ENCODE data around the gene SH3TC1.

The SH3TC1 gene

DNA sequence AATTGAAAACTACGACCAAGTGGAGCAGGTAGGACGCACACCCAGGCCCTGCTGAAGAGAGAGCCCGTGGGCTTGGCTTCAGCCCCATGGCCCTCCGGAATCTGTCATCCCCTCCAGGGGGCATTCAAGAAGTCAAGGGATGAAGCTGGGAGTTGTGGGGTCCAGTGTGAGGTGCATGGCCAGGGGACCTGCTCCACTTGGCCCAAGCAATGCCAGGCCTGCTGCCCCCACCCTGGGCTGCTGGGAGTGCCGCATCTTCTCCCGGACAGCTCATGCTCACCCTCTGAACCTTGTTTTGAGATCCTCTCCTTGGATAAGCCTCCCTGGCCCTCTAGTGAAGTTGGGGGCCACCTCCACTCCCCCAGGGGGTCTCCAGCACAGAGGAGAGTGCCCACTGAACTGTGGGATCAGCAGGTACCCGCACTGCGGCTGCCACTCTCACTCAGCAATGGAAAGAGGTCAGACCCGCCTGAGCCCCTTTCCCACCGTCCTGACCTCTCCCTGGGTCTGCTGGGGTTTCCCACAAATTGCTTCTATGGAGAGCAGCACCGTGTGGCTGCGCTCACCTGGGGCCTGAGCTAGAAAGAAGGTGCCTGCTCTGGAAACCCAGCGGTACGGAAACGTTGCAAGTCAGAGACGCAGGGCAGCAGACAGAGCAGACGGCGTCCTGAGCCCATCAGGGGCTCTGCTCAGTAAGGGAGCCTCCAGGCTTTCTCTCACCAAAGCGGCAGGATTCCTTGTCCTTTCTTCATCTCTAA lies 35.5 kb upstream of the SH3TC1 start:
- no peak for DNase-seq (ENCODE audit: low spot score)
- FAIRE-seq, result no peak

DNA sequence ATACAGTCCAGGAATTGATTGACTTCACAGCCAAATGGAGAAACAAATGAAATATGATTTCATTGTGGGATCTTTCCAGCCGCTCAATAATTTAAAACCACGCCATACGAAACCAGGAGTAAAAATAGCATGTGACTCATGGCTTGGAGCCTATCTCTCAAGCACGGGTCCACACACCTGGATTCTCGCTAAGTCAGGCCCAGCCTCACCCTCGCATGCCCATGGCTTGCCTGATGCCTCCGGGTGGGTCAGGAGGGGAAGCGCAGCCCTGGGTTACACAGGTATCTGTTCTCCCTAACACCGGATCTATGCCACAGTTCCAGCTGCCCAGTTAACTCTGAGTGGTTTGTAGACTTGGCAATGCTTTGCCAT lies 34.9 kb upstream of the SH3TC1 start:
- FAIRE-seq, result no peak
- peak; percentile 20 for DNase-seq (ENCODE audit: low spot score)

DNA sequence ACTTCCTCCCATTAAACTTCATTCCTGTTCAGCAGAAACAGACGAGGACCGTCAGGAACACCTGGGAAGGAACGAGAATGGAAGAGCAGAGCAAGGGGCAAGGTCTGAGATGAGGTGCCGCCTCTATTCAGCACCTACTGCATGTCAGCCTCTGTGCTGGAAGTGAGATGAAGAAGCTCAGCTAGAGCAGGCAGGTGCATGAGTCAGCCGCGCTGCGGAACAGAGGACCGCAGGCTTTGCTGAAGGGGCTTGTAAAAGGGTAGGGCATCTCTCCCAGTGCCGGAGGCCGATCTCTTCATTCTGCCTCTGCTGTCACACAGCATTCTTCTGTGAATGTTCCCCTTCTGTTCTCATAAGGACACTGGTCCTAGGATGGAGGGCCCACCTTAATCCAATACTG lies 34.4 kb upstream of the SH3TC1 start:
- FAIRE-seq (no peak), DNase-seq (ENCODE audit: low spot score) (no peak)

DNA sequence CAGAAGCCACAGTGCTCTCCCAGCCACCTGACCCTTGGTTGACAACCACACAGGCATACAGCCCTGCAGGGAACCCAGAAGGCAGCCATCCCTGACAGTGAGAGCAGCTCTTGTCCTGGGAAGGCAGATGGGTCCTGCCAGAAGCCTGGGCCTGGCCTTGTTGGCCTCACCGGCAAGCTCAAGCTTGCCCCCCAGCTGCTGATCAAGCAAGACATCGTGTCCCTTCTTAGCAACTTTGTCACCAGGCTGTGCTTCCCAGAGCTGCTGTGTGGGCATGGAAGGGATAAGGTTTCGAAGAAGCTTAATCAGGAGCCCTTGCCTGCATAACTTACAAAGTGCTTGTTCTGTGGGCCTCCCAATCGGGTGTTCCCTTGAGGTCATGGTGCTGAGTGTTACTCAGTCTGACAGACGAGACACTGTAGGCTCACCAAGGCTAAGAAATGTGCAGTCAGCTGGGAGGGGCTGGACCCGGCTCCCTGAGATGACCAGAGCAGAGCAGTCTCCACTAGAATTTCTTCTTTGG lies 33.7 kb upstream of the SH3TC1 start:
- DNase-seq (ENCODE audit: low spot score) (no peak), FAIRE-seq (no peak)

DNA sequence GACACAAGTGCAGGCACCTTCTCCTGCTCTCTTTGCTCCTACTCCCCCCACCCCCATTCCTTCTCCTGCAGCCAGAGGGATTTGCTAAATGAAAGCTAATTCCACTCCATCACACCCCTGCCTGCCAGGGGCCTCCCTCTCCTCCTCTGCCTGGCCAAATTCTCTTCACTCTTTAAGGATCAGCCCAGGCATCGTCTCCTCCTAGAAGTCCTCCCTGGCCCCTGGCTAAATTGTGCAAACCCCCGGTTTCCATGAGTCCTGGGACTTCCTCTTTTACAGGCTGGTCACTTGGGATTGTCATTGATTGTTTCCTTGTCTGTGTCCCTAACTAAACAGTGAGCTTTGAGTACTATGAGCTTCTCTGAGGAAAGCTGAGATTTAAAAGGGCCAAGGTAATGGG lies 31.8 kb upstream of the SH3TC1 start:
- no peak for DNase-seq (ENCODE audit: low spot score)
- no peak for FAIRE-seq

DNA sequence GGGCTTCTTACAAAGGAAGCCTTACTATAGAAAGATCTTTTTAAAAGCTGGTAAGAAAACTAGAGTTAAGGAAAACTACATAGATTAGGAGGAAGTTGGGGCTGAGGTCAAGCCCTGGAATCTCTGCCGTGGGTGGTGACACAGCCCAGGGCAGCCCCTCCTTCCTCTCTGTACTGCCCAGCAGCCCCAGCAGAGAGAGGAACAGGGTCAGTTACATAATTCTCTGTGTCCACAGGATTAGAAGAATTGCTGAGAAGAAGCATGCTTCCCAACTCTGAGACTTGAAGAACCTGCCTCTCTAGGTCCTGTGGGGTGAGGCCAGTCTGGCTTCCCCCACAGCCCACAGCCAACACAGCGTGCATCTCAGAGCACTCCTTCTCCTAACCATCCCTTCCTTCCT lies 31.3 kb upstream of the SH3TC1 start:
- DNase-seq (ENCODE audit: low spot score), result no peak
- no peak for FAIRE-seq

DNA sequence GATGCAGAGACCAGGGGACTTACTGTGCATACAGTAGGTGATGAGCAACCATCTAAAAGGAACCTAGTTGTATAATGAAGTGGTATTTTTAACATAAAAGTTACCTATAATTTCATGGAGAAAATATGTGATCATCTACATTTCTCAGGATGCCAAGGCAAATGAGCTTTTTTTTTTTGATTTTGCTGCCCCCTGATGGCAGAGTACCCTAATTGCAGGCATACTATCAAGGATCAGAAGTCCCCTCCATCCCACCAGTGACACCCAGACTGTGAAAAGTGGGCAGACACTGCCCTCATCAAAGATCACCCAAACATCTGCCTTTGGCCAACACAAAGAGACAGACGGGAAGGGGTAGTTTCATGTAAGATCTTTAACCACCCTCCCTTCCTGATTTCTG lies 30.9 kb upstream of the SH3TC1 start:
- no peak for FAIRE-seq
- DNase-seq (ENCODE audit: low spot score), result no peak

DNA sequence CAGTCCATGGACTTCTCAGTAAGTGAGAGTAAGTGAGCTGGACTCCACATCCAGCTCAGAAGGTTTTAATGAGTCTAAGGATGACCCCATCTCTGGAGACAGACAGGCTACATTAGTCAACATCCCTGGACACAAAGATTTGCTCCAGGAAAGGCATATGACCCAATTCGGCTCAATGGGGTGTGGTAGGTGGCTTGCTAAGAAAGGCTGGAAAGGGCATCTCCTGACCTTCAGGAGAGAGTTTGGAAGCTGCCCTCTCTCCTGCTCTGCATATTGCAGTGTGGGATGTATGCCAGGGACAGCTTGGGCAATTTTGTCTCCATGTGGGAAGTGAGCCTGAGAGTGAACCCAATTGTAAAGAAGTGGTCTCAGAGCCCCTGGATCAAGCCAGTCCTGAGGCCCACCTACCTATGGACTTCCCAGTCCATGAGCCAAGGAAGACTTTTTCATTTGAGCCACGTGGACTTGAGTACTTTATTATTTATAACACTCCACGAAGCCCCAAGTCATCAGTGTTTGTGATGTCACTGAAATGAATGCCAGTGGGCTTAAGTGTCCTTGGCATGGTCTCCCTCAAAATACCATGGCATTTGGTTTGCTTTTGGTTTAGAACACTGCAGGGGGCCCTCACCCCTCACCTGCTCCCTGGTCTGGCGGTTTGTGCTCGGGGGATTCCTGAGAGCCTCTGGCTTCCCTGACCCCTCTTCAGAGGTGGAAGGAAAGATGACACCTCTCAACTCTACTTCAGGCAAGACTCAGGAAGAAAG lies 30.1 kb upstream of the SH3TC1 start:
- no peak for FAIRE-seq
- no peak for DNase-seq (ENCODE audit: low spot score)

DNA sequence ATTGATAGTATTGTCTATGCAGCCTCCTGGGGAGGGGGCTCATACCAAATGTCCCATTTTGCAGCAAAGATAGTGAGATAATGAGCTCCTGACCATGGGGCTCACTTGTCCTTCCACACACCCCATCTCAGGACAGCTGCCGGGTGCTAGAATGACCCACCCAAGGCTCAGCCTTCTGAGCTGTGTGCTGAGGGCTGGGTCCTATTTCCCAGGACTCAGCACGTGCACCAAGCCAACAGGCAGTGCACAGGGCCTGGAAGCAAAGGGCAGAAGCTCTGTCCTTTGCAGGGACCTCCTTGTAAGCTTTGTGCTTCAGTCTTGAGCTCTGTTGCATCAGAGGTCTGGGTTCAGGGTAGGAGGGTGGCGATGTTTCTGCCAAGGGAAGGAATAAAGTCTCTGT lies 29.3 kb upstream of the SH3TC1 start:
- FAIRE-seq (no peak), DNase-seq (ENCODE audit: low spot score) (no peak)

DNA sequence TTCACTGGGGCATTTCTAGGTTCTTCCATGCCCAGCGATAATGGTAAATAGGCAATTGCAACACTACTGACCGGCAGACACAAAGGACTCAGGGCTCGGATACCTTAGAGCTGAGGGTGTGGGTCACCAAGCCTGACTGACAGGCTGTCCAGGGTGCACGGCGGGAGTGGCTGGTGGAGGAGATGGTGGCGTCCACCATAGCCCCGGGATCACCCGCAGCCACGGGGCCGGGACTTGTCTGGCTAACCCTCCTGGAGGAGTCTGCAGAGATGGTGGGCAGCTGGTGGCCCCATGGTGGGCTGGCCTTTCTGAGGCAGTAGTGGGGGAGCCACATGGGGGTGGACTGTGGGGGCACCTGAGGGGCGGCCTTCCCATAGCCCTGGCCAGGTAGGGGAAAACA lies 28.7 kb upstream of the SH3TC1 start:
- FAIRE-seq, result no peak
- DNase-seq (ENCODE audit: low spot score), result no peak

DNA sequence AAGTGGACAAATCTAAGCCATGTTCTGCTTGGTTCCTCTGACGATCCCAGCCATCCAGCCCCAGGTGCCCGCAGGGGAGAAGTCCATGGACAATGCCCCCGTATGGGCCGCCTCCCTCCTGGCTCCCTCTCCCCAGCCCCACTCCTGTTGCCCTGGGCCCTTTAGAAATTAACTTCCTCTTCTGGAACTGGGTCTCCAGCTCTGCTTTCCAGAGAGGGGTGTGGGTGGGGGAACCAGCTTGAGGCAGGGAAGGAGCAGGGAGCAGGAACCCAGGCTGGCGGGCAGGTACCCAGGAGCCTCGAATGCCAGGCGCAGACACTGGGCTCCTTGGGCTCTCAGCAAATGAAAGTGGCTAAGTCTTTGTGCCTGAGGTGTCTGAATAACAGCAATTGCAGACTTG lies 27.8 kb upstream of the SH3TC1 start:
- no peak for FAIRE-seq
- DNase-seq (ENCODE audit: low spot score), result no peak

DNA sequence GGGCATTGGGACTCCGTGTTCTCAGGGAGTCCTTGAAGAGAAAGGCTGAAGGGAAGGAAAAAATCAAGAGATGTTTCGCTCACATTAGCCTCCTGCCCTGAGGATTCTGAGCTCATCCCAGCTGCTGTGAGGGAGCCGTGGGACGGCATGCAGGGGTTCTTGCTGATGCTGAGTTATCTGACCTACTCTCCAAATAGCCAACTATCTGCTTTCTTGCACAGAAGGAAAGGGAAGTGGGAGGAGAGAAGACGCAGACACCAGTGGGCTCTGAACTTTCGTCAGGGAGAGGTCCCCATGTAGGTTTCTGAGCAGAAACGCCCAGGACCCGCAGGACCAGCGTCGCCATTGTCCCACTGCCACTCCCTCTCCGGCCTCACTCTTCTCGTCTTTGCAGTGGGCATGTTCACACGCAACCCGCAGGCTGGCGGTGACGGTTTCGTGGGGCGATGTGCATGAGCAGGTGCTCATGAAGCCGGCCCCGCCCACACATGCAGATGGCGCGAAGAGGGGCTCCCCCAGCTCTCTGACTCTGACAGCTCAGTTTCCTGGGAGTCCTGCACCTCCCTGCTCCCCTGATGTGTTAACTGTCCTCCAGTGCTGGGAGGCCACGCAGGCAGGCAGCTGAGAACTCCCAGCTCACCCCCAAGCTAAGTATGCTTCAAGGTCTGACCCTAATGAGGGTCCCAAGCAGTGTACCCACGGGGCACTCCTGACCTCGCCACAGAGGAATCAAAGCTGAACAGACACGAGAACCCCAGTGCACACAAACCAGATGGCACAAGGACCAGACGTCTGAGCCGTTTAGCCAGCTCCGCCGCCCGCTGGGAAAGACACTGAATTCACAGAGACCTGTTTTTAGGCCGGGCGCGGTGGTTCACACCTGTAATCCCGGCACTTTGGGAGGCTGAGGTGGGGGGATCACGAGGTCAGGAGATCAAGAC lies 26.8 kb upstream of the SH3TC1 start:
- no peak for DNase-seq (ENCODE audit: low spot score)

DNA sequence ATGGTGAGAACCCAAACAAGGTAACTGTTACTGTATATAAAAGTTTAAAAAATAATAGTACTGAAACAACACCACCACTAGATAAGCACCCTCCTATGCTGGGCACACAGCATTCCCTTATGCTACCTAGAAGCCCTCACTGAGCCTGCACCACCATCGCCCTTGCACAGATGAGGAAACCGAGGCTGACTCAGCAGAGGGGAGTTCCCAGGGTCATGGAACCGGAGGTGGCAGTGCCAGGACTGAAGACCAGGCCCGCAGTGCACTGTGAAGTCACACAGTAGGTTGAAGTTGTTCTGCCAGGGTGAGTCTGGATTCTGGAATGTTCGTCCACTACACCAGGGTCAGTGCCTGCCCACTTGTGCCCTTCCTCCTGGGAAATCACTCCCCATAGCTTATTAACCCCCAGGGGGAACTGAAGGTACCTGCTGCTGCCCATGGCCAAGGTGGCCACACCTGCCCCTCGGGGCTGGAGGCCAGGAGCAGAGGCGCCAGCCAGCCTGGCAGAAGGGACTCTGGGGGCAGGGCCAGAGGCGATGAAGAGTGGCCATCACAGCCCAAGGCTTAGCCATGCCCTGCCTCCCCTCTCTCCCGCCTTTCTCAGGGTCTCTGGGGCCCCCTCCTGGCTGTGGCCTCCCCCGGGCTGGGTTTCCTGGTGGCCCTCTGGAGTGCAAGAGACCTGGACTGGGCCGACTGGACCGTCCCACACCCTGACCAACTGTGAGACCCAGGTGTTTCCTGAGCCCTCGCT lies 25.4 kb upstream of the SH3TC1 start:
- FAIRE-seq (no peak), DNase-seq (ENCODE audit: low spot score) (no peak)

More for the DNA sequence above, 26.8 kb upstream of the SH3TC1 start:
- FAIRE-seq, result no peak

DNA sequence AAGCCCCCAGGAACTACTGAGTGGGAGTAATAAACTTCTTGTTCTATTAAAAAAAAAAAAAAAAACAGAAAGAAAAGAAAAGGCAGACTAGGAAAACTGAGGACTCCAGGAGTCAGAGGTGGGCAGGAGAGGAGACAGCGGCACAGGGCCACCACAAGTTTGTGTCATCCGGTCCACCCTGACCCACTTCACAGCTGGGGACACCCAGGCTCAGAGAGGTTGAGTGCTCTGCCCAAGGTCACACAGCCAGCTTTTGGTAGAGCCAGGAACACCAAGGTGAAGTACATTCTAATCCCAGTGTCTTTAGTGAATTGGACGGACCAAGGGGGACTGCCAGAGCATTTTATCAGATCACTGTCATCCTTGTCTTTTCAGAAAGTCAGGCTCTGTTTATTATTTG lies 24.1 kb upstream of the SH3TC1 start:
- FAIRE-seq (no peak), DNase-seq (ENCODE audit: low spot score) (no peak)

DNA sequence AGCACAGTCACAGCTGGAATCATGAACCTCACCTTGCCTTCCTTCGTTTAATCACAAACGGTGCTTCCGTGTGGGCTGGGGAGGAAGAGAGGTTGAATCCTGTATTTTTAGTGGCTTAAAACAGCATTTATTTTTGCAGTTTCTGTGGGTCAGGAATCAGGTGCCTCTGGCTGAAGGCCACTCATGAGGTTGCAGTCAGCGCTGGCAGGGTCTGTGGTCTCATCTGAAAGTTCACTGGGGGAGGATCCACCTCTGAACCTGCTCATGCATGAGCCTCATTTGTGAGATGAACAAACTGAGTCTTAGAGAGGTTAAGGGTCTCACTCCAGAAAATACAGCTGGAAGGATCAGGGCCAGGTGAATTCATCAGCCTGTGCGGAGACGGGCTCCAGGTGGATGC lies 23.4 kb upstream of the SH3TC1 start:
- DNase-seq (ENCODE audit: low spot score) (no peak), FAIRE-seq (no peak)

DNA sequence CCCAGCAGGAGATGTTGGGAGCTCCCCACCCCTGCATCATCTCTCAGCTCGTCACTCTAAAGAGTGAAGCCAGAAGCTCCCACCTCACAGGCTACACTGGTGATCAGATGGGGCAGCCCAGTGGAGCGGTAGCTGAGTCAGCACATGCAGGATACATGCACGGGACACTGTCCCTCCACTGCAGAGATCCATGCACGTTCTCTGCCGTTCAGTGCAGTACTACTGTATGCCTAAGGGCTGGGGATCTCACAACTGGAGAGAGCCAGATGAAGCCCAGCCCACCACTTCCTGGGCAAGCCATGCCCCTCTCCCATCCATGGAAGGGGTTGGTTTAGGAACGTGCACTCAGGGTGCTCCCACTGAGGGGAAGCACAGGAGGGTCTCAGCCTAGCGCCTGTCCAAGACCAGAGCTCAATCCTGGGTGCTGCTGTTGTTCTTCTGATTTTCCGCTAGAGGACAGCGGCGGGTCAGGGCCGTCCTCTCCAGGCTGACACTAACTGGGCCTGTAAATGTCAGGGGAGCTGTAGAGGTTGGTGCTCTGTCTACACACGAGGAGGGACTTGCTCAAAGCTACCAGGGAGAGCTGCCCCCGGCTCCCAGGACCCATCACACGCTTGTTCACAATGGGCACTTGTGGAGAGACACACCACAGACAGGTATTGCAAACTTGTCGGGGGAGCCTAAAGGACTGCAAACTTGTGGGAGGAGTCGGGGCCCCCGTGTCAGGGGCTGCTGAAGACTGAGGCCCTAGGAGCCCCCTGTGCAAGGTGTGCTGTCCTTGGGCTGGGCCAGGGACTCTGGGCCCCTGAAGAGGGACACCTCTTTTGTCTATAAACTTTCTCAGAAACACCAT lies 22.3 kb upstream of the SH3TC1 start:
- FAIRE-seq, result no peak
- peak; percentile 63 for DNase-seq (ENCODE audit: low spot score)

DNA sequence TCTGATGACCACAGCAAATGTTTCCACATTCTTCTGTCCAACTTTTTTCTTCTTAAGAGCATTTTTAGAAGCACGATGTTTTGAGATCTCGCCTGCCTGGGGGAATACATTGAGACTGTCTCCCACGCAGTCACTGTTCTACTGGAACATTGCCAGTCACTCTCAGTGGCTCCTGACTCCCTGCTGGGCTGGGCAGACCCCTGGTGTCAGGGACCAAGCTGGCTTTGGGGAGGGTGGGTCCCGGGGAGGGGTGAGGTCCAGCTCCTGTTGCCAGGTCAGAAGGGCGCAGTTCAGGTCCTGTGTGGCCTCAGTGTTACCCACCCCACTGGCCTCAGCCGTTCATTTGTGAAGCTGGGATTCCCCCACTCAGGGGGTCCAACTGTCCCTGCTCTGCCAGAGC lies 21.5 kb upstream of the SH3TC1 start:
- no peak for FAIRE-seq
- DNase-seq (ENCODE audit: low spot score), result no peak

DNA sequence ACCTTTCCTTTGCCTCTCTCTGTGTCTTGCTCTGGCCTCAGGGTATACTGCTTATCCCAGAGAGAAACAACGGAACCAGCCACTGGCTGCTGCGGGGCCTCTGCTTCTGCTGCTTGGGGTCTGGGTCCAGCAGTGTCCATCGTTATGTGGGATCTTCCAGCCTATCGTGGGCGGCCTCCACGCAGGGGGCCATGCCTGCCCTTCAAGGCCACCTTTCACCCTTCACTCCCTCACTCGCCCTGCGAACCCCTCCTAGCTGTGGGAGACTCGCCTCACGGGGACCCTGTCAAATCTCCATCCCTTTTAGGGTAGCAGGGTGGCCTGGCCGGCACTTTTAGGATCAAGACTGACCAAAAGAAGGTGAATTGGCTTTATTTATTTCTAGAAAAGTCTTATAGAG lies 21.1 kb upstream of the SH3TC1 start:
- DNase-seq (ENCODE audit: low spot score) (no peak), FAIRE-seq (no peak)

DNA sequence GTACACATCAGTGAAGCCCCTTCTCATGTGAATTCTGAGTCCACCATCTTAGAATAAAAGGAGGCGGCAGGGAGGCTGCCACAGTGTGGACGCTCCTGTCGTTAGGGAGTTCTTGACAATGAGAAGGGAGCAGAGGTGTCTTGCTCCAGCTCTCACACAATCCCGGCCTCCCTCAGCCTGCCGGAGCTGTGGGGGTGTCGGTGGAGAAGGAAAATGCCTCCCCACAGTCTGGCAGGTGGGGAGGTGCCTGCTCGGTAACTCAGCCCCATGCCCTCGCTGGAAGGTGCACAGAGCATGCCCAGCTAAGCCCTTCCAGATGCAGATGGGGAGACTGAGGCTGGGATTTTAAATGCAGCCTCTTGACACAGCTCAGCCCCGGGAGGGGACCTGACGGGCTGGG lies 20.0 kb upstream of the SH3TC1 start:
- no peak for FAIRE-seq
- DNase-seq (ENCODE audit: low spot score), result no peak

DNA sequence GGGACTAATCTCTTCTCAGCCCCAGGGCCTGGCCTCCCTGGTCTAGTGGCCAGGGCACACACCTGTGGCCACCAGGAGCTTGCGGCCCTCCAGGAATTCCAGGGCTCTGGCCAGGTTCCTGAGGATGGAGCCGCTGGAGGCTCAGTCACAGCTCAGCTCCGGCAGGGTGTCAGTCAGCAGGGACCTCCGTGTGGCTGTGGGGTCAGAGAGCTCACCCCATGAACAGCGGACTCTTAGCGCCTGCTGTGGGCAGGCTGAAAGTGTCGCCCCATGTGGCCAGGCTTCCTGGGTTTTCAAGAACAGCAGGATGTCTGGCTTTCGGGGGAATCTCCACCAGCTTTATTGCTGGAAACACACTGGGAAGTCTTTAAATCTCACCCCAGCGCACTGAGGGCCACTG lies 19.3 kb upstream of the SH3TC1 start:
- FAIRE-seq, result no peak
- no peak for DNase-seq (ENCODE audit: low spot score)

Measured in urothelium cell line (cell line).